AG04449 (cell line): ENCODE results near the gene EEPD1.

Experiments used
- CTCF ChIA-PET: fragments of 350-600 bp; formaldehyde crosslinking; extraction: SDS; loops from one replicate; lab custom pipeline; 2021; ENCODE audit warnings: antibody characterized with exemption; lab: Yijun Ruan, JAX
- POLR2A ChIA-PET: fragments of 400-600, 350-600 bp; formaldehyde crosslinking; extraction: SDS; loops from one replicate; lab custom pipeline; 2020; ENCODE audit warnings: antibody characterized with exemption, inconsistent platforms; lab: Yijun Ruan, JAX
- DNase-seq: peaks from one replicate; pipeline ENCODE4 v3.0.0-alpha.2; 2010; ENCODE audit warnings: low read depth, low spot score
- H3K4me3 ChIP-seq: 2 replicates; pipeline ENCODE4 v1.5.1; 2011; ENCODE audit warnings: low read depth, mild to moderate bottlenecking, control low read depth, low read length
- CTCF ChIP-seq: IDR thresholded peaks from one replicate; pipeline ENCODE4 v1.5.1; 2011; ENCODE audit warnings: mild to moderate bottlenecking, moderate library complexity, low read length, control low read depth, inconsistent platforms; ENCODE audit not compliant: insufficient read depth; ENCODE audit errors: missing control alignments

EEPD1 gene

GRCh38 chr7:36182854-36183604 lies 30.0 kb downstream of the EEPD1 start:
- no peak for DNase-seq
- CTCF ChIA-PET = interaction anchor here (0.9 to 1.0 kb wide), 2 partner anchors 12 to 107 kb away, joined by 3 read pairs; no protein-coding TSS in a partner anchor
- no peak for TF ChIP-seq CTCF
- no peak overlapping the region for H3K4me3 ChIP-seq
- POLR2A ChIA-PET = interaction anchor here (0.6 kb wide), 1 partner anchor 80 kb away, joined by 3 read pairs; no protein-coding TSS in a partner anchor

GRCh38 chr7:36185092-36185491 lies 32.0 kb downstream of the EEPD1 start:
- no peak overlapping the region for H3K4me3 ChIP-seq
- CTCF ChIA-PET = no interaction called here
- POLR2A ChIA-PET = no interaction called here
- no peak for DNase-seq
- no peak for TF ChIP-seq CTCF

GRCh38 chr7:36185756-36186155 lies 32.7 kb downstream of the EEPD1 start:
- no peak for TF ChIP-seq CTCF
- CTCF ChIA-PET = no interaction called here
- H3K4me3 ChIP-seq = no peak overlapping the region
- POLR2A ChIA-PET = no interaction called here
- DNase-seq = no peak

- no peak for TF ChIP-seq CTCF
- H3K4me3 ChIP-seq = no peak overlapping the region
- ChIA-PET POLR2A (no interaction called here), CTCF (no interaction called here)
- DNase-seq = no peak
Observed at GRCh38 chr7:36186359-36187121, 33.5 kb downstream of the EEPD1 start.

DNA sequence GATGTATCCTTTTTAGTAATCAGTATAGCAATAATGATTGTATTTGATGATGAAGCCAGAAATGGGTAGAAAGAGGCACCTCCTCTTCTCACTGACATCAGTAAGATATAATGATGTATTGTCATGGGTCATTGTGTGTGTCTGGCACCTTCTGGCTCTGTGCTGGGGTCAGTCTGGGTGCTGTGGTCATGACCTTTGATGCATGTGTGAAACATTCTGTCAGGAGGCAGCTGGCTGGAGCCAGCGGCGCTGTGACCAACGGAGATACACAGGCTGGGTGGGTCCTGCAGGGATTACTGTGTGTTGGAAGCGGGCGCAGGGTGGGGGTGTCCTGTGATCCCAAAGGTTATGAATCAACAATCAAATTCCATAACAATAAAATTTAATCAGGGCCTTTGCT lies 35.2 kb downstream of the EEPD1 start:
- POLR2A ChIA-PET = no interaction called here

More for the DNA sequence above, 35.2 kb downstream of the EEPD1 start:
- CTCF ChIA-PET = interaction anchor here (1.5 kb wide), 1 partner anchor 10 kb away, joined by 3 read pairs; no protein-coding TSS in a partner anchor
- DNase-seq = no peak
- H3K4me3 ChIP-seq = no peak overlapping the region
- no peak for TF ChIP-seq CTCF
